Measurements from ENCODE around the gene KIF6. TPM values are rescaled to one million over a fixed set of nuclear protein-coding genes. Genes with fewer than 3 reads are reported as not detected.

KIF6 gene
- total and polyA plus RNA-seq, 2 donors (not counting 1 experiment from before 2014, with no cell fraction given) = not detected

DNA sequence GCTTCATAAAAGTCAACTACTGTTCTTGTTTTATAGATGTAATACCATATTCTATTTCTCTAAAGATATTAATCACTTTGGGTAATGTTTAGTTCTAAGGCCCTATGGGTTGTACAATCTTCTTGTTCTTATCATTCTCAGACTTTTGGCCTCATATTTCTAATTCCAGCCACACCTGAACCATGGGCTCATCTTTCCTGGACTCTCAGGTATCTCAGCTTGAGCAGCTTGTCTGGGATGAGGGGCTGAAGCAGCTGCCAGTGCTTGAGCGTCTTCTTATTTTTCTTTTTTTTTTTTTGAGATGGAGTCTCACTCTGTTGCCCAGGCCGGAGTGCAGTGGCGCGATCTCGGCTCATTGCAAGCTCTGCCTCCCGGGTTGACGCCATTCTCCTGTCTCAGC lies 150.2 kb downstream of the KIF6 start:
- intact Hi-C loops (cut with micrococcal nuclease) = no loop called here
- TF ChIP-seq, protein P1, sequence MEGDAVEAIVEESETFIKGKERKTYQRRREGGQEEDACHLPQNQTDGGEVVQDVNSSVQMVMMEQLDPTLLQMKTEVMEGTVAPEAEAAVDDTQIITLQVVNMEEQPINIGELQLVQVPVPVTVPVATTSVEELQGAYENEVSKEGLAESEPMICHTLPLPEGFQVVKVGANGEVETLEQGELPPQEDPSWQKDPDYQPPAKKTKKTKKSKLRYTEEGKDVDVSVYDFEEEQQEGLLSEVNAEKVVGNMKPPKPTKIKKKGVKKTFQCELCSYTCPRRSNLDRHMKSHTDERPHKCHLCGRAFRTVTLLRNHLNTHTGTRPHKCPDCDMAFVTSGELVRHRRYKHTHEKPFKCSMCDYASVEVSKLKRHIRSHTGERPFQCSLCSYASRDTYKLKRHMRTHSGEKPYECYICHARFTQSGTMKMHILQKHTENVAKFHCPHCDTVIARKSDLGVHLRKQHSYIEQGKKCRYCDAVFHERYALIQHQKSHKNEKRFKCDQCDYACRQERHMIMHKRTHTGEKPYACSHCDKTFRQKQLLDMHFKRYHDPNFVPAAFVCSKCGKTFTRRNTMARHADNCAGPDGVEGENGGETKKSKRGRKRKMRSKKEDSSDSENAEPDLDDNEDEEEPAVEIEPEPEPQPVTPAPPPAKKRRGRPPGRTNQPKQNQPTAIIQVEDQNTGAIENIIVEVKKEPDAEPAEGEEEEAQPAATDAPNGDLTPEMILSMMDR (IDR thresholded peaks at IDR 0.05) = no peak
- TF ChIP-seq EZH2 (IDR thresholded peaks at IDR 0.05; ENCODE audit: borderline replicate concordance, insufficient read depth, low read depth, low read length, poor library complexity, severe bottlenecking) = no peak

DNA sequence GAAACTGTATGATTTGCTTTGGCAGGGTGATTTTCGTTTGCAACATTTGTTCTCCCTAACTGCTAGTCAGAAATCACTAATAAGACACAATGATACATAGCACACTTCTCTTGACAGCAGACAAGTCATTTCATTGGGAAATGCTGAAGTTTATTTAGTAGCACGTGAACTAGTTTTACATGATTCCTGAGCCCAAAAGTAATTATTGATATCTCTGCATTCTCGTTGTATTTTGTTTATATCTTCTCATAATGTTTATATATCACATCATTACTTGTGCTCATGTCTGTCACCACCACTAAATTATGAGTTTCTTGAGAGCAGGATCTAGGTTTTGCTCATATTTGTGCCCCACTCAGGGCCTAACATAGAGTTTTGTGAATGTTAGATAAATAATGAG lies 151.7 kb downstream of the KIF6 start:
- Histone ChIP-seq H3K9ac (ENCODE audit: low read length) (no peak overlapping the region), H3K4me2 (replicated peaks; ENCODE audit: low read depth, low read length, poor library complexity, severe bottlenecking) (no peak overlapping the region), H3K27me3 (replicated peaks in 1 of 4; ENCODE audit: control extremely low read depth in 1 of 4, control insufficient read depth in 3 of 4, insufficient read depth in 4 of 4, low read length in 3 of 4) (peaks cover 0 to 2% (median 0%) of the 10 kb centered on the region in 4 experiments), H3K36me3 (replicated peaks in 1 of 2; ENCODE audit: control extremely low read depth in 1 of 2, control insufficient read depth in 1 of 2, extremely low read depth in 1 of 2, insufficient read depth in 2 of 2, low read length in 1 of 2) (no peaks in the 10 kb centered on the region), H3K4me3 (ENCODE audit: control extremely low read depth in 1 of 5, extremely low read depth in 1 of 5, insufficient read depth in 1 of 5, low read depth in 2 of 5, low read length in 4 of 5) (no peak overlapping the region), H4K20me1 (ENCODE audit: control insufficient read depth, insufficient read depth, low read length, poor library complexity, severe bottlenecking) (no peaks in the 10 kb centered on the region), H3K79me2 (ENCODE audit: control insufficient read depth, insufficient read depth, low read length) (no peaks in the 10 kb centered on the region), H2AFZ (ENCODE audit: insufficient read depth, low read depth, low read length, poor library complexity, severe bottlenecking) (no peak overlapping the region), H3K9me3 (ENCODE audit: control extremely low read depth in 1 of 3, control insufficient read depth in 2 of 3, insufficient read depth in 1 of 3, low read length in 2 of 3) (peaks cover 0 to 2% (median 0%) of the 10 kb centered on the region in 3 donors), H3K27ac (ENCODE audit: low read length in 2 of 2) (no peak overlapping the region), H3K4me1 (ENCODE audit: control insufficient read depth in 2 of 2, insufficient read depth in 2 of 2, low read length in 2 of 2) (no peaks in the 10 kb centered on the region)
- no peak overlapping the region for H3K27ac Mint-ChIP-seq
- DNase-seq = no peak
- ATAC-seq (ENCODE audit: low read depth) = no peak
- TF ChIP-seq EZH2 (IDR thresholded peaks at IDR 0.05; ENCODE audit: borderline replicate concordance, insufficient read depth, low read depth, low read length, poor library complexity, severe bottlenecking) = no peak
- TF ChIP-seq, protein P1 (IDR thresholded peaks at IDR 0.05) = no peak
- H3K4me3 Mint-ChIP-seq = no peak overlapping the region
- no CpG with 5 or more reads among the region's 3 CpGs for WGBS (ENCODE audit: insufficient coverage)
- no peaks in the 10 kb centered on the region for H3K4me1 Mint-ChIP-seq
- CTCF ChIA-PET = no interaction called here
- intact Hi-C loops (cut with micrococcal nuclease) = no loop called here
- H3K27me3 Mint-ChIP-seq = peaks cover 20% of the 10 kb centered on the region
- POLR2A ChIA-PET = no interaction called here
- H3K9me3 Mint-ChIP-seq (ENCODE audit: insufficient read depth) = peaks cover 2% of the 10 kb centered on the region

More for the DNA sequence above, 150.2 kb downstream of the KIF6 start:
- Histone ChIP-seq H3K9ac (ENCODE audit: low read length) (no peak overlapping the region), H3K4me3 (ENCODE audit: control extremely low read depth in 1 of 5, extremely low read depth in 1 of 5, insufficient read depth in 1 of 5, low read depth in 2 of 5, low read length in 4 of 5) (no peak overlapping the region), H3K4me2 (replicated peaks; ENCODE audit: low read depth, low read length, poor library complexity, severe bottlenecking) (no peak overlapping the region), H2AFZ (ENCODE audit: insufficient read depth, low read depth, low read length, poor library complexity, severe bottlenecking) (no peak overlapping the region), H3K79me2 (ENCODE audit: control insufficient read depth, insufficient read depth, low read length) (no peaks in the 10 kb centered on the region), H3K27ac (ENCODE audit: low read length in 2 of 2) (no peak overlapping the region), H3K36me3 (replicated peaks in 1 of 2; ENCODE audit: control extremely low read depth in 1 of 2, control insufficient read depth in 1 of 2, extremely low read depth in 1 of 2, insufficient read depth in 2 of 2, low read length in 1 of 2) (no peaks in the 10 kb centered on the region), H4K20me1 (ENCODE audit: control insufficient read depth, insufficient read depth, low read length, poor library complexity, severe bottlenecking) (no peaks in the 10 kb centered on the region), H3K9me3 (ENCODE audit: control extremely low read depth in 1 of 3, control insufficient read depth in 2 of 3, insufficient read depth in 1 of 3, low read length in 2 of 3) (peaks cover 0 to 2% (median 0%) of the 10 kb centered on the region in 3 donors), H3K4me1 (ENCODE audit: control insufficient read depth in 2 of 2, insufficient read depth in 2 of 2, low read length in 2 of 2) (no peaks in the 10 kb centered on the region), H3K27me3 (replicated peaks in 1 of 4; ENCODE audit: control extremely low read depth in 1 of 4, control insufficient read depth in 3 of 4, insufficient read depth in 4 of 4, low read length in 3 of 4) (peaks cover 0 to 2% (median 0%) of the 10 kb centered on the region in 4 experiments)
- DNase-seq = no peak
- no peak overlapping the region for H3K27ac Mint-ChIP-seq
- POLR2A ChIA-PET = no interaction called here
- ATAC-seq (ENCODE audit: low read depth) = no peak
- no peaks in the 10 kb centered on the region for H3K4me1 Mint-ChIP-seq
- CTCF ChIA-PET = no interaction called here
- WGBS (ENCODE audit: insufficient coverage) = 83% methylated on average over 1 of the region's 7 CpGs
- H3K27me3 Mint-ChIP-seq = peaks cover 20% of the 10 kb centered on the region
- no peak overlapping the region for H3K4me3 Mint-ChIP-seq
- H3K9me3 Mint-ChIP-seq (ENCODE audit: insufficient read depth) = peaks cover 4% of the 10 kb centered on the region

Measured in B cell (primary cell).